GM21423 (cell line): ENCODE data around the gene TOX2.
"Not testable (repeated sequence)": the region's sequence is repeated elsewhere in the genome, so short reads cannot be mapped to it uniquely, and the experiment has no call there.

Experiments
- ATAC-seq: cut with Tn5 transposase; IDR thresholded peaks from one replicate; pipeline ENCODE4 v1.9.1; 2021; ENCODE audit warnings: mild to moderate bottlenecking, moderate library complexity; ENCODE audit not compliant: unreplicated experiment

TOX2 gene

GRCh38 chr20:44029848-44030230 is 115.2 kb downstream of the TOX2 start:
- no peak for ATAC-seq

GRCh38 chr20:44030394-44030793 is 115.7 kb downstream of the TOX2 start:
- ATAC-seq, result no peak

GRCh38 chr20:44031001-44031574 is 116.4 kb downstream of the TOX2 start:
- no peak for ATAC-seq

- no peak for ATAC-seq
Measured at GRCh38 chr20:44031781-44032582, 117.3 kb downstream of the TOX2 start.

- no peak for ATAC-seq
Measured at GRCh38 chr20:44032583-44033331, 118.1 kb downstream of the TOX2 start.

GRCh38 chr20:44033344-44033743 is 118.7 kb downstream of the TOX2 start:
- no peak for ATAC-seq

- no peak for ATAC-seq
Measured at GRCh38 chr20:44033873-44034272, 119.2 kb downstream of the TOX2 start.

GRCh38 chr20:44034451-44034850 is 119.8 kb downstream of the TOX2 start:
- ATAC-seq, result no peak

- no peak for ATAC-seq
Measured at GRCh38 chr20:44034965-44035635, 120.4 kb downstream of the TOX2 start.

GRCh38 chr20:44035924-44036323 is 121.3 kb downstream of the TOX2 start:
- ATAC-seq, result no peak

- ATAC-seq, result no peak
Measured at GRCh38 chr20:44036441-44036840, 121.8 kb downstream of the TOX2 start.

GRCh38 chr20:44038681-44039123 is 124.0 kb downstream of the TOX2 start:
- no peak for ATAC-seq

- no peak for ATAC-seq
Measured at GRCh38 chr20:44039147-44039546, 124.5 kb downstream of the TOX2 start.

- no peak for ATAC-seq
Measured at GRCh38 chr20:44039741-44040140, 125.1 kb downstream of the TOX2 start.

GRCh38 chr20:44040202-44040915 is 125.7 kb downstream of the TOX2 start:
- no peak for ATAC-seq

- ATAC-seq, result no peak
Measured at GRCh38 chr20:44041001-44041400, 126.3 kb downstream of the TOX2 start.

- ATAC-seq, result not testable (repeated sequence)
Measured at GRCh38 chr20:44044712-44045111, 130.1 kb downstream of the TOX2 start.

- no peak for ATAC-seq
Measured at GRCh38 chr20:44050327-44050726, 135.7 kb downstream of the TOX2 start.

- no peak for ATAC-seq
Measured at GRCh38 chr20:44050925-44051660, 136.4 kb downstream of the TOX2 start.

GRCh38 chr20:44051661-44052000 is 137.0 kb downstream of the TOX2 start:
- ATAC-seq, result no peak
